GM23338 (cell line): Measurements from ENCODE around the gene GSTM1.

Experiments
- POLR2AphosphoS5 ChIP-seq: IDR thresholded peaks from 2 replicates; pipeline ENCODE4 v1.6.1; 2016; ENCODE audit warnings: antibody characterized with exemption, low read depth
- TF ChIP-seq, protein P1 (sequence below), 2 experiments: fragments of 200-600 bp in 1 of 2; sonication (generic) in 1 of 2; conservative IDR thresholded peaks; 2 replicates each; pipeline versions ENCODE4 v1.5.1 to v1.6.1; 2016 to 2017; ENCODE audit warnings: antibody characterized with exemption in 2 of 2, low read depth in 2 of 2, mild to moderate bottlenecking in 2 of 2, moderate library complexity in 1 of 2

DNA sequence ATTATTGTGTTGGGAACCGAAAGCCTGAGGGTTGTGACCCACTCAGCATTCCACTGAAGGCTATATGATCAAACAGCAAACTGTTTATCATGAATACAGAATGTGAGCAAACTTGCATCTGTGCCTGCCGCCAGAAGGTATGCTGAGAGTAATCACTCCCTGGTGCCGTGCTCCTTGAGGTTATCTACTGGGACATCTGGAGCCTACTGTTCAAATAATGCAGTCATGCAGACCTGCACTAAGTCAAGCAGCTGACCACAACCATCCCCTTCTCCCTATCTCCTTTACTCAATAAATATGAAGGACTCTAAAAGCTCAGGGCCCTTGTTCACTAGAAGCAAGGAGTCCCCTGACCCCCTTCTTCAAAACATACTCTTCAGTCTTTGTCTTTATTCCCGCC is 37.9 kb downstream of the GSTM1 start:
- TF ChIP-seq, protein P1, sequence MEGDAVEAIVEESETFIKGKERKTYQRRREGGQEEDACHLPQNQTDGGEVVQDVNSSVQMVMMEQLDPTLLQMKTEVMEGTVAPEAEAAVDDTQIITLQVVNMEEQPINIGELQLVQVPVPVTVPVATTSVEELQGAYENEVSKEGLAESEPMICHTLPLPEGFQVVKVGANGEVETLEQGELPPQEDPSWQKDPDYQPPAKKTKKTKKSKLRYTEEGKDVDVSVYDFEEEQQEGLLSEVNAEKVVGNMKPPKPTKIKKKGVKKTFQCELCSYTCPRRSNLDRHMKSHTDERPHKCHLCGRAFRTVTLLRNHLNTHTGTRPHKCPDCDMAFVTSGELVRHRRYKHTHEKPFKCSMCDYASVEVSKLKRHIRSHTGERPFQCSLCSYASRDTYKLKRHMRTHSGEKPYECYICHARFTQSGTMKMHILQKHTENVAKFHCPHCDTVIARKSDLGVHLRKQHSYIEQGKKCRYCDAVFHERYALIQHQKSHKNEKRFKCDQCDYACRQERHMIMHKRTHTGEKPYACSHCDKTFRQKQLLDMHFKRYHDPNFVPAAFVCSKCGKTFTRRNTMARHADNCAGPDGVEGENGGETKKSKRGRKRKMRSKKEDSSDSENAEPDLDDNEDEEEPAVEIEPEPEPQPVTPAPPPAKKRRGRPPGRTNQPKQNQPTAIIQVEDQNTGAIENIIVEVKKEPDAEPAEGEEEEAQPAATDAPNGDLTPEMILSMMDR (conservative IDR thresholded peaks at IDR 0.05; ENCODE audit: low read depth in 2 of 2), result no peak
- no peak for TF ChIP-seq POLR2AphosphoS5
